DOHH2 (cell line): ENCODE results near the gene STIM2.

Experiments used
- CTCF ChIP-seq: fragments of 200-600 bp; sonication (generic); IDR thresholded peaks from one replicate; pipeline ENCODE4 v1.5.1; 2014; ENCODE audit warnings: antibody characterized with exemption, mild to moderate bottlenecking, low read depth, low read length; ENCODE audit not compliant: poor library complexity, severe bottlenecking
- EZH2phosphoT487 ChIP-seq: fragments of 200-600 bp; sonication (generic); IDR thresholded peaks from 2 replicates; pipeline ENCODE4 v1.6.1; 2017; ENCODE audit warnings: borderline replicate concordance, mild to moderate bottlenecking, antibody characterized with exemption, low read length, moderate library complexity, mixed read lengths

- TF ChIP-seq CTCF (no peak), EZH2phosphoT487 (no peak)
Measured at GRCh38 chr4:27018910-27019309, 158.3 kb downstream of the STIM2 start.
